Upper lobe of right lung (tissue), 1 donor: Measurements from ENCODE around the gene C22orf31. TPM values are rescaled to one million over a fixed set of nuclear protein-coding genes. Genes with fewer than 3 reads are reported as not detected.

Experiments
- ATAC-seq: fragments of 200-7000 bp; cut with Tn5 transposase; one replicate; pipeline ENCODE4 v1.9.1; 2020; ENCODE audit warnings: mild to moderate bottlenecking, moderate library complexity
- DNase-seq: peaks from one replicate; pipeline ENCODE4 v3.0.0-alpha.2; 2020
- H3K27ac ChIP-seq: fragments of 200-600 bp; one replicate; pipeline ENCODE4 v1.8.0; 2022
- H3K27me3 ChIP-seq: fragments of 200-600 bp; one replicate; pipeline ENCODE4 v1.8.0; 2022; ENCODE audit warnings: mild to moderate bottlenecking
- H3K36me3 ChIP-seq: fragments of 200-600 bp; one replicate; pipeline ENCODE4 v1.8.0; 2022
- H3K4me1 ChIP-seq: fragments of 200-600 bp; one replicate; pipeline ENCODE4 v1.8.0; 2022
- H3K4me3 ChIP-seq: fragments of 200-600 bp; one replicate; pipeline ENCODE4 v1.8.0; 2022; ENCODE audit warnings: mild to moderate bottlenecking
- H3K9me3 ChIP-seq: fragments of 200-600 bp; one replicate; pipeline ENCODE4 v1.8.0; 2022
- intact Hi-C: fragments of 100-400 bp; cut with DNase I; formaldehyde crosslinking; loops from one replicate; pipeline ENCODE4 v1.11.0; 2022
- total RNA-seq: library from RNA; stranded (reverse); fragmentation: NEBNext Ultra II Directional; extraction: Animal tissue kit (Norgen Biotek cat#: 25700); gene quantifications from one replicate; pipeline ENCODE4 v1.2.1, GENCODE V29; 2021
- TF ChIP-seq, protein P1 (sequence below): fragments of 200-600 bp; IDR thresholded peaks from one replicate; pipeline ENCODE4 v1.8.0; 2022; ENCODE audit warnings: antibody characterized with exemption
- donor health status: DM: no; HTN: yes; CAD: no; lungs with severe emphysema.

Gene C22orf31
- total RNA-seq, 1 donor from 2014 or later, result not detected

DNA sequence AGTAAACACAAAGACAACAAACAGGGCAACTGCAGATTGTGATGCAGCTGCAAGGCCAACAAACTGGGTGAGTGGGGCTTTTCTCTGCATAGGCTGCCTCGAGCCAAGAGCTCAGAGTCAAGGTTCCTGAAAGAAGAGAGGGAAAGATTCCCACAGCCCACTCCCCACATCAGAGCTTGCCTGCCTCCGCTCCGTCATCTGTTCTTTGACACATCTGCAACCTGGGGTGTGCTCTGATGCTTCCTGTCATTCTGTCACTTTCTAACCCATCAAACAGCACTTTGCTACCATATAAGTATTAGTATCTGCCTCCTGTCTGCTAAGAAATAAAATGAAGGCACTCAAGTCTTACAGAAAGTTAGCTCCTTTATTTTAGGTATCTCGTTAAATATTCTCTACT is 46.9 kb downstream of the C22orf31 start:
- DNase-seq (no peak), ATAC-seq (no peak)
- H3K4me1 ChIP-seq, result peaks cover 10% of the 10 kb centered on the region
- intact Hi-C loops, result no loop called here
- H3K27ac ChIP-seq, result no peak overlapping the region
- TF ChIP-seq, protein P1, sequence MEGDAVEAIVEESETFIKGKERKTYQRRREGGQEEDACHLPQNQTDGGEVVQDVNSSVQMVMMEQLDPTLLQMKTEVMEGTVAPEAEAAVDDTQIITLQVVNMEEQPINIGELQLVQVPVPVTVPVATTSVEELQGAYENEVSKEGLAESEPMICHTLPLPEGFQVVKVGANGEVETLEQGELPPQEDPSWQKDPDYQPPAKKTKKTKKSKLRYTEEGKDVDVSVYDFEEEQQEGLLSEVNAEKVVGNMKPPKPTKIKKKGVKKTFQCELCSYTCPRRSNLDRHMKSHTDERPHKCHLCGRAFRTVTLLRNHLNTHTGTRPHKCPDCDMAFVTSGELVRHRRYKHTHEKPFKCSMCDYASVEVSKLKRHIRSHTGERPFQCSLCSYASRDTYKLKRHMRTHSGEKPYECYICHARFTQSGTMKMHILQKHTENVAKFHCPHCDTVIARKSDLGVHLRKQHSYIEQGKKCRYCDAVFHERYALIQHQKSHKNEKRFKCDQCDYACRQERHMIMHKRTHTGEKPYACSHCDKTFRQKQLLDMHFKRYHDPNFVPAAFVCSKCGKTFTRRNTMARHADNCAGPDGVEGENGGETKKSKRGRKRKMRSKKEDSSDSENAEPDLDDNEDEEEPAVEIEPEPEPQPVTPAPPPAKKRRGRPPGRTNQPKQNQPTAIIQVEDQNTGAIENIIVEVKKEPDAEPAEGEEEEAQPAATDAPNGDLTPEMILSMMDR, result no peak
- no peaks in the 10 kb centered on the region for H3K27me3 ChIP-seq
- no peaks in the 10 kb centered on the region for H3K9me3 ChIP-seq
- no peak overlapping the region for H3K4me3 ChIP-seq
- no peaks in the 10 kb centered on the region for H3K36me3 ChIP-seq

DNA sequence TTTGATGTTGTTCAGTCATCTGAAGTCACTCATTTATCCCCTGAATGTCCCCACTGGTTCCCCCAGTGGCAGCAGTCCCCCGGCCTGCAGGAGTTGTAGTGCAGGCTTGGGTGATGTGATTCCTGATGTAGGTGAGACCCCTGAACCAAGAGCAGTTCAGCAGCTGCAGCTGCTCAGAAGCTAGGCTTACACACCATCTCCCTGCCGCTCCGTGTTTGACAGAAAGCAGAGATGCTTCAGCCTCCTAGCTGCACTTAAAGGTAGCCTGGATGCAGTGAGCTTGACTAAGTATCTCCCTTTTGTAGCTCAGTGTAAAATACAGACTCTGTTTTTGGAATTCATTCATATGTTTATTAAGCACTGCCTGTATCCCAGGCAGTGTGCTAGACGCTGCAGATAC is 47.3 kb downstream of the C22orf31 start:
- DNase-seq (no peak), ATAC-seq (no peak)
- Histone ChIP-seq H3K4me3 (no peak overlapping the region), H3K36me3 (no peaks in the 10 kb centered on the region), H3K9me3 (no peaks in the 10 kb centered on the region), H3K27me3 (no peaks in the 10 kb centered on the region), H3K4me1 (peaks cover 13% of the 10 kb centered on the region), H3K27ac (no peak overlapping the region)
- intact Hi-C loops, result no loop called here
- TF ChIP-seq, protein P1, result no peak

DNA sequence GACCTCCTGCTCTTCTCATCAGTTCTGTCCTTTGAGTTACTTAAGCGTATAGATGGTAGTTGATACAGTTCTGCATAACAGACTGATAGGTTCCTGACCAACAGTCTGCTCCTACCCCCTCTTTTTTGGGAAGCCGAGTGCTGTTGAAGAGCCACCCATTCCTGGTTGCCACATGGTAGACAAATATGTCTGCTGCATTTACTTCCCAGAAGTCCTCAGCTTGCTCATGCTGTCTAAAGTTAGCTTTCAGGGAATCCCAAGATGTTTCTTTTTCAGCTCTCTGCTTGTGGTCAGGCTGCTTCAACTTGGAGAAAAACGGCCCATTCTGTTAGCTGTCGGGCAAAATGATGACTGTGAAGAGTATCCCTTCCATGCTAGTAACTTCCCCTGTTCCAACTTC is 48.7 kb downstream of the C22orf31 start:
- Histone ChIP-seq H3K4me1 (peaks cover 15% of the 10 kb centered on the region), H3K36me3 (no peaks in the 10 kb centered on the region), H3K27me3 (no peaks in the 10 kb centered on the region), H3K27ac (no peak overlapping the region), H3K4me3 (no peak overlapping the region), H3K9me3 (no peaks in the 10 kb centered on the region)
- ATAC-seq, result no peak
- DNase-seq, result no peak
- TF ChIP-seq, protein P1, result no peak
- intact Hi-C loops, result no loop called here

DNA sequence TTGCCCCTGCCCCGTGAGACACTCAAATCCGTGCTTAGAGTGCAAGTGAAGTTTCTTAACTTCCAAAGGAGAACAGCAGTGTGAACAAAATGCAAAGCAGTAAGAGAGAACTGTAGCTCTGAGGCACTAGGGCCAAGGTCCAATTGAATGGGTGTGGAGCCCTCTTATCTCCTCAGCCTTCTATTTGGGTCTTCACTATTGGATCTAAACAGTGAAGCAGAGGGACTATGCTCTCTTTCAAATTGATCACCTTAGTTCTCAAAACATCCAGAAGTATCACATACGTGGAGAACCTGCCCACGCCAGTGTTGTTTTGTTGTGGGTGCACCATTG is 49.6 kb downstream of the C22orf31 start:
- Histone ChIP-seq H3K9me3 (no peaks in the 10 kb centered on the region), H3K27ac (no peak overlapping the region), H3K27me3 (no peaks in the 10 kb centered on the region), H3K4me3 (no peak overlapping the region), H3K36me3 (no peaks in the 10 kb centered on the region), H3K4me1 (peaks cover 15% of the 10 kb centered on the region)
- intact Hi-C loops, result no loop called here
- TF ChIP-seq, protein P1, result no peak
- DNase-seq (no peak), ATAC-seq (no peak)

GRCh38 chr22:29011240-29012100 is 50.2 kb downstream of the C22orf31 start:
- ATAC-seq (no peak), DNase-seq (peak; percentile 68)
- Histone ChIP-seq H3K27ac (no peak overlapping the region), H3K4me3 (no peak overlapping the region), H3K27me3 (no peaks in the 10 kb centered on the region), H3K9me3 (no peaks in the 10 kb centered on the region), H3K4me1 (peaks cover 15% of the 10 kb centered on the region), H3K36me3 (no peaks in the 10 kb centered on the region)
- intact Hi-C loops, result no loop called here
- TF ChIP-seq, protein P1, result no peak
